Measurements from ENCODE around the gene NUP214. TPM values are rescaled to one million over a fixed set of nuclear protein-coding genes. Genes with fewer than 3 reads are reported as not detected.

The NUP214 gene
- polyA plus RNA-seq, 1 of the 3 experiments (the other 2 are of a cell fraction), result 8.0 TPM

- H3K27ac ChIP-seq (ENCODE audit: low read depth in 2 of 2, low read length in 1 of 2), result no peak overlapping the region
- H3K4me2 ChIP-seq, result no peak overlapping the region
- WGBS (ENCODE audit: low lambda C conversion rate), result 61% methylated on average over 9 of the region's 10 CpGs
- H3K36me3 ChIP-seq (replicated peaks in 1 of 2; ENCODE audit: control insufficient read depth in 1 of 2, insufficient read depth in 2 of 2, low read length in 1 of 2), result no peaks in the 10 kb centered on the region
- ChIA-PET POLR2A (no interaction called here), CTCF (interaction anchor here (3.0 kb wide), 1 partner anchor 57 kb away, joined by 13 read pairs; no protein-coding TSS in a partner anchor)
- H3K79me2 ChIP-seq (ENCODE audit: insufficient read depth), result no peaks in the 10 kb centered on the region
- no peak overlapping the region for H3K9ac ChIP-seq
- peaks cover 7% of the 10 kb centered on the region; the same call in 1 of the 2 replicates for H3K27me3 ChIP-seq (ENCODE audit: insufficient read depth)
- no peak overlapping the region for H2AFZ ChIP-seq (ENCODE audit: low read depth)
- TF ChIP-seq JUND (IDR thresholded peaks at IDR 0.05), result no peak
- TF ChIP-seq POLR2AphosphoS5 (IDR thresholded peaks at IDR 0.05; ENCODE audit: low read depth, low read length), result no peak
- TF ChIP-seq USF2 (IDR thresholded peaks at IDR 0.05; ENCODE audit: borderline replicate concordance, low read depth, low read length), result no peak
- TF ChIP-seq TCF12 (IDR thresholded peaks at IDR 0.05), result no peak
- TF ChIP-seq, protein P1, sequence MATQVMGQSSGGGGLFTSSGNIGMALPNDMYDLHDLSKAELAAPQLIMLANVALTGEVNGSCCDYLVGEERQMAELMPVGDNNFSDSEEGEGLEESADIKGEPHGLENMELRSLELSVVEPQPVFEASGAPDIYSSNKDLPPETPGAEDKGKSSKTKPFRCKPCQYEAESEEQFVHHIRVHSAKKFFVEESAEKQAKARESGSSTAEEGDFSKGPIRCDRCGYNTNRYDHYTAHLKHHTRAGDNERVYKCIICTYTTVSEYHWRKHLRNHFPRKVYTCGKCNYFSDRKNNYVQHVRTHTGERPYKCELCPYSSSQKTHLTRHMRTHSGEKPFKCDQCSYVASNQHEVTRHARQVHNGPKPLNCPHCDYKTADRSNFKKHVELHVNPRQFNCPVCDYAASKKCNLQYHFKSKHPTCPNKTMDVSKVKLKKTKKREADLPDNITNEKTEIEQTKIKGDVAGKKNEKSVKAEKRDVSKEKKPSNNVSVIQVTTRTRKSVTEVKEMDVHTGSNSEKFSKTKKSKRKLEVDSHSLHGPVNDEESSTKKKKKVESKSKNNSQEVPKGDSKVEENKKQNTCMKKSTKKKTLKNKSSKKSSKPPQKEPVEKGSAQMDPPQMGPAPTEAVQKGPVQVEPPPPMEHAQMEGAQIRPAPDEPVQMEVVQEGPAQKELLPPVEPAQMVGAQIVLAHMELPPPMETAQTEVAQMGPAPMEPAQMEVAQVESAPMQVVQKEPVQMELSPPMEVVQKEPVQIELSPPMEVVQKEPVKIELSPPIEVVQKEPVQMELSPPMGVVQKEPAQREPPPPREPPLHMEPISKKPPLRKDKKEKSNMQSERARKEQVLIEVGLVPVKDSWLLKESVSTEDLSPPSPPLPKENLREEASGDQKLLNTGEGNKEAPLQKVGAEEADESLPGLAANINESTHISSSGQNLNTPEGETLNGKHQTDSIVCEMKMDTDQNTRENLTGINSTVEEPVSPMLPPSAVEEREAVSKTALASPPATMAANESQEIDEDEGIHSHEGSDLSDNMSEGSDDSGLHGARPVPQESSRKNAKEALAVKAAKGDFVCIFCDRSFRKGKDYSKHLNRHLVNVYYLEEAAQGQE (IDR thresholded peaks at IDR 0.05; ENCODE audit: low read depth, low read length), result no peak
- no peak for TF ChIP-seq FOXJ3 (CRISPR knock-in tag; IDR thresholded peaks at IDR 0.05)
- TF ChIP-seq NFIC (IDR thresholded peaks at IDR 0.05; ENCODE audit: borderline replicate concordance), result no peak
- no peaks in the 10 kb centered on the region for H3K9me2 ChIP-seq
- H3F3A ChIP-seq (replicated peaks; ENCODE audit: insufficient read depth), result no peaks in the 10 kb centered on the region
- no peak overlapping the region for H3K4me3 ChIP-seq (ENCODE audit: low read depth in 2 of 2, low read length in 1 of 2)
- no peak for DNase-seq
- H3K4me1 ChIP-seq (ENCODE audit: control insufficient read depth in 1 of 2, insufficient read depth in 2 of 2, low read depth in 1 of 2, low read length in 1 of 2), result peaks cover 0 to 4% of the 10 kb centered on the region in 2 experiments; a peak in 1 of 4 replicates
- no peaks in the 10 kb centered on the region for H4K20me1 ChIP-seq (ENCODE audit: insufficient read depth)
- H3K9me3 ChIP-seq, result no peaks in the 10 kb centered on the region
Measured at GRCh38 chr9:131278702-131279111, 153.3 kb downstream of the NUP214 start.

DNA sequence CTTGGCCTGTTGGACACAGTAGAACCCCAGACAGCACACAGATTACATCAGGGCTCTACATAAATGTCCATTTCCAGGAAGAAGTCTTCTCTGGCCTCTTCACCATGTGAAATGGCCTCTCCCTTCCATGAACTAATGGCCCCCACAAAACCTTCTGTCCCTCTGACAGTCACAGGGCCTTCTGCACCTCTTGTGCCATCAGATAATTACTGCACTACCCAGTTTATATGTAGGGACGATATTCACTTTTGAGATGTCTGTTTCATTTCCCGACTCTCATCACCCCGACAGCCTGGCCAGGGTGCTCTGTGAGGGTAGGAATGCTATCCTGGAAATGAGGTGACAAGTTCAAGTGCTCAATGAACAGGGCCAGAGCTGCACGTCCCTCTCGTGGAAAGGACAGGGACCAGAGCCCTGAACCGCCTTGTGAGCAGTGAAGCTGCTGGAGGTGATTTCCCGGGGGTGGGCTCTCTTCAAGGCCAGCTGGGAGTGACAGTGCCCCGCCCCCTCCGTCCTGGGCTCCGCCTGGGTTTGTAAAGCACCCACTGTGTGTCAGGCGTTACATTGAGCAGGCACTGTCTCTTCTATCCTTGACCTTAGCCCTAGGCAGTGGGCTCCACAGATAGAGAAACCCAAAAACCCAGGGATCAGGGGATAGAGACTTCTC is 153.9 kb downstream of the NUP214 start:
- no peak overlapping the region for H3K27ac ChIP-seq (ENCODE audit: low read depth in 2 of 2, low read length in 1 of 2)
- H3K9me2 ChIP-seq, result no peaks in the 10 kb centered on the region
- POLR2A ChIA-PET, result interaction anchor here (1.6 kb wide), 1 partner anchor 10 kb away, joined by 3 read pairs; the partner anchor contains the start of gene PLPP7
- H3K36me3 ChIP-seq (replicated peaks in 1 of 2; ENCODE audit: control insufficient read depth in 1 of 2, insufficient read depth in 2 of 2, low read length in 1 of 2), result no peaks in the 10 kb centered on the region
- H3K9me3 ChIP-seq, result no peaks in the 10 kb centered on the region
- H4K20me1 ChIP-seq (ENCODE audit: insufficient read depth), result no peaks in the 10 kb centered on the region
- H3K79me2 ChIP-seq (ENCODE audit: insufficient read depth), result no peaks in the 10 kb centered on the region
- no peak overlapping the region for H3K4me2 ChIP-seq
- CTCF ChIA-PET, result no interaction called here
- no peaks in the 10 kb centered on the region for H3F3A ChIP-seq (replicated peaks; ENCODE audit: insufficient read depth)
- WGBS (ENCODE audit: low lambda C conversion rate), result 72% methylated on average over 9 of the region's 11 CpGs
- H2AFZ ChIP-seq (ENCODE audit: low read depth), result no peak overlapping the region
- no peak overlapping the region for H3K4me3 ChIP-seq (ENCODE audit: low read depth in 2 of 2, low read length in 1 of 2)
- TF ChIP-seq GATA2 (CRISPR knock-in tag; IDR thresholded peaks at IDR 0.05), result no peak
- TF ChIP-seq NRF1 (IDR thresholded peaks at IDR 0.05; ENCODE audit: low read depth, low read length), result no peak
- TF ChIP-seq NFIC (IDR thresholded peaks at IDR 0.05; ENCODE audit: borderline replicate concordance), result no peak
- TF ChIP-seq YY1 (IDR thresholded peaks at IDR 0.05; ENCODE audit: low read depth), result no peak
- TF ChIP-seq, protein P2, sequence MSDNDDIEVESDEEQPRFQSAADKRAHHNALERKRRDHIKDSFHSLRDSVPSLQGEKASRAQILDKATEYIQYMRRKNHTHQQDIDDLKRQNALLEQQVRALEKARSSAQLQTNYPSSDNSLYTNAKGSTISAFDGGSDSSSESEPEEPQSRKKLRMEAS (IDR thresholded peaks at IDR 0.05; ENCODE audit: low read depth), result no peak
- no peak for TF ChIP-seq TCF12 (IDR thresholded peaks at IDR 0.05)
- no peak for TF ChIP-seq EZH2phosphoT487 (IDR thresholded peaks at IDR 0.05; ENCODE audit: borderline replicate concordance, low read depth)
- no peak for TF ChIP-seq JUND (IDR thresholded peaks at IDR 0.05)
- TF ChIP-seq SMC3 (IDR thresholded peaks at IDR 0.05; ENCODE audit: low read depth, low read length), result no peak
- no peak for TF ChIP-seq IRF3 (IDR thresholded peaks at IDR 0.05; ENCODE audit: low read depth, low read length)
- no peak for TF ChIP-seq POLR2AphosphoS5 (IDR thresholded peaks at IDR 0.05; ENCODE audit: low read depth, low read length)
- TF ChIP-seq RXRA (IDR thresholded peaks at IDR 0.05; ENCODE audit: borderline replicate concordance, low read depth), result no peak
- no peak for TF ChIP-seq TEAD4 (IDR thresholded peaks at IDR 0.05; ENCODE audit: borderline replicate concordance, insufficient read depth)
- no peak for TF ChIP-seq SIN3A (IDR thresholded peaks at IDR 0.05; ENCODE audit: borderline replicate concordance, low read depth, low read length)
- H3K27me3 ChIP-seq (ENCODE audit: insufficient read depth), result peaks cover 7% of the 10 kb centered on the region; the same call in 1 of the 2 replicates
- peaks cover 0 to 4% of the 10 kb centered on the region in 2 experiments; a peak in 1 of 4 replicates for H3K4me1 ChIP-seq (ENCODE audit: control insufficient read depth in 1 of 2, insufficient read depth in 2 of 2, low read depth in 1 of 2, low read length in 1 of 2)
- no peak for DNase-seq
- H3K9ac ChIP-seq, result no peak overlapping the region

Data from SK-N-SH (cell line).